B cell (primary cell): ENCODE measurements around the gene CD180. TPM values are rescaled to one million over a fixed set of nuclear protein-coding genes. Genes with fewer than 3 reads are reported as not detected.

Experiments used
- ATAC-seq: fragments of 200-7000 bp; cut with Tn5 transposase; one replicate; pipeline ENCODE4 v1.10.0; 2021; ENCODE audit warnings: low read depth, mild to moderate bottlenecking, moderate number of reproducible peaks, moderate library complexity
- CTCF ChIA-PET: fragments of 350-600 bp; sonication (Branson Sonifier 250); formaldehyde crosslinking; loops from one replicate; lab custom pipeline; 2021; ENCODE audit warnings: antibody characterized with exemption, inconsistent platforms; lab: Charles Lee
- POLR2A ChIA-PET: fragments of 350-600 bp; sonication (Branson Sonifier 250); formaldehyde crosslinking; loops from one replicate; lab custom pipeline; 2021; ENCODE audit warnings: antibody characterized with exemption; lab: Charles Lee
- DNase-seq: peaks from one replicate; pipeline ENCODE4 v3.0.0; 2013
- H2AFZ ChIP-seq: 2 replicates; pipeline ENCODE4 v1.6.1; 2012; ENCODE audit warnings: mild to moderate bottlenecking, low read depth, low read length; ENCODE audit not compliant: insufficient read depth, poor library complexity, severe bottlenecking
- H3K27ac ChIP-seq, 2 donors: 1 replicate in 1 of 2; 2 replicates in 1 of 2; pipeline ENCODE4 v1.5.1; 2012 to 2013; ENCODE audit warnings: low read length in 2 of 2, mild to moderate bottlenecking in 2 of 2, moderate library complexity in 1 of 2
- H3K27me3 ChIP-seq, 4 experiments: fragments of 200-600 bp in 1 of 4; sonication (generic) in 1 of 4; replicated peaks in 1 of 4; 1 replicate in 2 of 4; 2 replicates in 2 of 4; pipeline versions ENCODE4 v1.6.1 to v1.7.0; 2013 to 2016; ENCODE audit warnings: low read length in 3 of 4, mild to moderate bottlenecking in 2 of 4, mixed read lengths in 1 of 4, moderate library complexity in 1 of 4; ENCODE audit not compliant: insufficient read depth in 4 of 4, control insufficient read depth in 3 of 4; ENCODE audit errors: control extremely low read depth in 1 of 4
- H3K36me3 ChIP-seq, 2 experiments: replicated peaks in 1 of 2; 1 replicate in 1 of 2; 2 replicates in 1 of 2; pipeline versions ENCODE4 v1.6.1 to v1.7.1; 2013; ENCODE audit warnings: low read length in 1 of 2; ENCODE audit not compliant: insufficient read depth in 2 of 2, control insufficient read depth in 1 of 2; ENCODE audit errors: control extremely low read depth in 1 of 2, extremely low read depth in 1 of 2
- H3K4me1 ChIP-seq, 2 donors: fragments of 200-600 bp in 1 of 2; sonication (generic) in 1 of 2; 1 replicate in 1 of 2; 2 replicates in 1 of 2; pipeline versions ENCODE4 v1.5.1 to v1.6.1; 2013 to 2017; ENCODE audit warnings: low read length in 2 of 2; ENCODE audit not compliant: control insufficient read depth in 2 of 2, insufficient read depth in 2 of 2
- H3K4me2 ChIP-seq: replicated peaks from 2 replicates; pipeline ENCODE3; 2012; ENCODE audit warnings: mild to moderate bottlenecking, low read depth, low read length; ENCODE audit not compliant: poor library complexity, severe bottlenecking
- H3K4me3 ChIP-seq, 5 experiments: fragments of 200-600 bp in 1 of 5; sonication (generic) in 1 of 5; 1 replicate in 3 of 5; 2 replicates in 2 of 5; pipeline versions ENCODE4 v1.5.1 to v1.7.0; 2011 to 2016; ENCODE audit warnings: low read length in 4 of 5, mild to moderate bottlenecking in 4 of 5, low read depth in 2 of 5, control low read depth in 1 of 5, moderate library complexity in 1 of 5; ENCODE audit not compliant: insufficient read depth in 1 of 5; ENCODE audit errors: control extremely low read depth in 1 of 5, extremely low read depth in 1 of 5
- H3K79me2 ChIP-seq: fragments of 200-600 bp; sonication (generic); one replicate; pipeline ENCODE4 v1.6.0; 2016; ENCODE audit warnings: low read length; ENCODE audit not compliant: control insufficient read depth, insufficient read depth
- H3K9ac ChIP-seq: fragments of 200-600 bp; sonication (generic); 2 replicates; pipeline ENCODE4 v1.6.1; 2017; ENCODE audit warnings: mild to moderate bottlenecking, low read length, moderate library complexity
- H3K9me3 ChIP-seq, 3 donors: one replicate each; pipeline versions ENCODE4 v1.6.1 to v1.7.1; 2013; ENCODE audit warnings: low read length in 2 of 3; ENCODE audit not compliant: control insufficient read depth in 2 of 3, insufficient read depth in 1 of 3; ENCODE audit errors: control extremely low read depth in 1 of 3
- H4K20me1 ChIP-seq: 2 replicates; pipeline ENCODE4 v1.6.0; 2012; ENCODE audit warnings: mild to moderate bottlenecking, low read length; ENCODE audit not compliant: insufficient read depth, control insufficient read depth, poor library complexity, severe bottlenecking
- H3K27ac Mint-ChIP-seq: one replicate; pipeline ENCODE4 v1.8.0; 2021; ENCODE audit warnings: mixed read lengths
- H3K27me3 Mint-ChIP-seq: one replicate; pipeline ENCODE4 v1.8.0; 2021; ENCODE audit warnings: mixed read lengths
- H3K4me1 Mint-ChIP-seq: one replicate; pipeline ENCODE4 v1.8.0; 2021; ENCODE audit warnings: mixed read lengths
- H3K4me3 Mint-ChIP-seq: one replicate; pipeline ENCODE4 v1.8.0; 2021; ENCODE audit warnings: mixed read lengths
- H3K9me3 Mint-ChIP-seq: one replicate; pipeline ENCODE4 v1.8.0; 2022; ENCODE audit warnings: mixed read lengths; ENCODE audit not compliant: insufficient read depth
- EZH2 ChIP-seq: IDR thresholded peaks from 2 replicates; pipeline ENCODE4 v1.6.1; 2012; ENCODE audit warnings: borderline replicate concordance, low read depth, mild to moderate bottlenecking, moderate library complexity, low read length; ENCODE audit not compliant: insufficient read depth, poor library complexity, severe bottlenecking
- WGBS: methylation state at CpG from one replicate; pipeline ENCODE4 v1.1.5; 2013; ENCODE audit warnings: missing lambda C conversion rate; ENCODE audit not compliant: insufficient coverage; 5-methylcytosine and 5-hydroxymethylcytosine counted together
- intact Hi-C: fragments of 100-400 bp; cut with micrococcal nuclease; formaldehyde crosslinking; loops from one replicate; pipeline ENCODE4 v1.10.0; 2022
- polyA plus RNA-seq: library from polyadenylated mRNA; depleted of rRNA; stranded (reverse); fragments of >200 nt; gene quantifications from 2 replicates; pipeline ENCODE4 v1.2.3, GENCODE V29; 2012
- total RNA-seq, 2 donors: library from RNA; stranded (reverse); fragments of 120-200 nt in 1 of 2; gene quantifications; 1 replicate in 1 of 2; 2 replicates in 1 of 2; pipeline versions ENCODE4 v1.2.3 to v1.2.4, GENCODE V29; 2013 to 2022
- TF ChIP-seq, protein P1 (sequence below): fragments of 200-600 bp; IDR thresholded peaks from one replicate; pipeline ENCODE4 v1.8.0; 2022; ENCODE audit warnings: antibody characterized with exemption, mild to moderate bottlenecking

The CD180 gene
- total and polyA plus RNA-seq, 2 donors (not counting 1 experiment from before 2014, with no cell fraction given) = 16.1 to 16.4 TPM

DNA sequence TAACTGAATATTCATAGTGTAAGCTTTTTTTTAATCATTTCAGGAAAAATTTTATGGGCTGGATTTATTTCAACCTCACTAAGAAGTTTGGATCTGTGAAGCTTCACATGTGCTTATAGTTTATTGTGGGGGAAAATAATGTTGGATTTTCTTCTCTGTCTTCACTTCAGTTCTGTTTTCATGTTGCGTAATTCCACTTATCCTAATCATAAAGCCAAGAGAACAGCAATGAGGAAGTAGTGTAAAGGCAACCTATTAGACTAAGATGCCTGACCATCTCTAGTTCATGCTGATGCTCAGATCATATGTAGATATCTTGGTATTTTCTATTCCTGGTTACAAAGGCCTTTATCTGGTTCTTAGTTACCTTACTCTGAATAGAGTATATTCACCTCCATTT, 50.0 kb downstream of the CD180 start:
- Mint-ChIP-seq H3K4me1 (no peaks in the 10 kb centered on the region), H3K9me3 (no peaks in the 10 kb centered on the region), H3K27me3 (no peaks in the 10 kb centered on the region), H3K27ac (no peak overlapping the region), H3K4me3 (no peak overlapping the region)
- POLR2A ChIA-PET = no interaction called here
- ATAC-seq (no peak), DNase-seq (no peak)
- H3K4me3 ChIP-seq = no peak overlapping the region
- no peak overlapping the region for H2AFZ ChIP-seq
- H3K79me2 ChIP-seq = no peaks in the 10 kb centered on the region
- H3K4me2 ChIP-seq = no peak overlapping the region
- no peaks in the 10 kb centered on the region for H3K36me3 ChIP-seq
- no peak overlapping the region for H3K9ac ChIP-seq
- no peaks in the 10 kb centered on the region for H3K27me3 ChIP-seq
- no peak for TF ChIP-seq EZH2
- TF ChIP-seq, protein P1, sequence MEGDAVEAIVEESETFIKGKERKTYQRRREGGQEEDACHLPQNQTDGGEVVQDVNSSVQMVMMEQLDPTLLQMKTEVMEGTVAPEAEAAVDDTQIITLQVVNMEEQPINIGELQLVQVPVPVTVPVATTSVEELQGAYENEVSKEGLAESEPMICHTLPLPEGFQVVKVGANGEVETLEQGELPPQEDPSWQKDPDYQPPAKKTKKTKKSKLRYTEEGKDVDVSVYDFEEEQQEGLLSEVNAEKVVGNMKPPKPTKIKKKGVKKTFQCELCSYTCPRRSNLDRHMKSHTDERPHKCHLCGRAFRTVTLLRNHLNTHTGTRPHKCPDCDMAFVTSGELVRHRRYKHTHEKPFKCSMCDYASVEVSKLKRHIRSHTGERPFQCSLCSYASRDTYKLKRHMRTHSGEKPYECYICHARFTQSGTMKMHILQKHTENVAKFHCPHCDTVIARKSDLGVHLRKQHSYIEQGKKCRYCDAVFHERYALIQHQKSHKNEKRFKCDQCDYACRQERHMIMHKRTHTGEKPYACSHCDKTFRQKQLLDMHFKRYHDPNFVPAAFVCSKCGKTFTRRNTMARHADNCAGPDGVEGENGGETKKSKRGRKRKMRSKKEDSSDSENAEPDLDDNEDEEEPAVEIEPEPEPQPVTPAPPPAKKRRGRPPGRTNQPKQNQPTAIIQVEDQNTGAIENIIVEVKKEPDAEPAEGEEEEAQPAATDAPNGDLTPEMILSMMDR = no peak
- H3K4me1 ChIP-seq = no peaks in the 10 kb centered on the region
- no CpG with 5 or more reads among the region's 1 CpG for WGBS
- no peaks in the 10 kb centered on the region for H4K20me1 ChIP-seq
- no peak overlapping the region for H3K27ac ChIP-seq
- intact Hi-C loops = no loop called here
- H3K9me3 ChIP-seq = no peaks in the 10 kb centered on the region
- CTCF ChIA-PET = interaction anchor here (1.6 kb wide), 1 partner anchor 62 kb away, joined by 5 read pairs; no protein-coding TSS in a partner anchor

DNA sequence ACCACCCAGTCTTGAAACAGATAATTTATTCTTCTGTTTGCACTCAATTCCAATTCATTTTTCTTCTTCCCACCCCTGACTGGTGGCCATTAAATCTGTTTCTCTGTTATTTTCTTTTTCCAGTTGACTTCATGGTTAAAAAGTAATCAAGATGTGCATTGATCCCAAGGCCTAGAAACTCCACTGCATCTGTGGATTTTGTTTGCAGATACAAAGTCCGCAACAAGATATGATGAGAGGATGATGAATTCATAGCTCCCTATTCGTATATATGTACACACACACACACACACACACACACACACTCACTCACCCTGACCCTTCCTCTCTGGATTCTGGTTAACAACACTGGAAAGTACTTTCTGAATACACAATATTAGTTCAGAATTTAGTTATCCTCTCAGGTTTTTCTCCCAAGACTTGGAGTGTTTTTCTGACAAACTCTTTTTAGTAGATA, 52.4 kb downstream of the CD180 start:
- no peaks in the 10 kb centered on the region for H3K27me3 ChIP-seq
- WGBS = no CpG with 5 or more reads among the region's 2 CpGs
- no peaks in the 10 kb centered on the region for H3K4me1 ChIP-seq
- no peak overlapping the region for H3K27ac Mint-ChIP-seq
- ATAC-seq = no peak
- no peak overlapping the region for H3K4me3 ChIP-seq
- no peaks in the 10 kb centered on the region for H3K9me3 Mint-ChIP-seq
- H3K9me3 ChIP-seq = no peaks in the 10 kb centered on the region
- H3K4me2 ChIP-seq = no peak overlapping the region
- H3K4me3 Mint-ChIP-seq = no peak overlapping the region
- H3K4me1 Mint-ChIP-seq = no peaks in the 10 kb centered on the region
- no peak overlapping the region for H3K9ac ChIP-seq
- H3K36me3 ChIP-seq = no peaks in the 10 kb centered on the region
- H4K20me1 ChIP-seq = no peaks in the 10 kb centered on the region
- TF ChIP-seq, protein P1 = no peak
- TF ChIP-seq EZH2 = no peak
- no peaks in the 10 kb centered on the region for H3K79me2 ChIP-seq
- intact Hi-C loops = no loop called here
- no peaks in the 10 kb centered on the region for H3K27me3 Mint-ChIP-seq
- ChIA-PET POLR2A (no interaction called here), CTCF (interaction anchor here (1.0 kb wide), 1 partner anchor 22 kb away, joined by 3 read pairs; no protein-coding TSS in a partner anchor)
- H2AFZ ChIP-seq = no peak overlapping the region
- H3K27ac ChIP-seq = no peak overlapping the region
- no peak for DNase-seq
